CD4-positive, alpha-beta memory T cell (primary cell): Measurements from ENCODE around the gene PRXL2B. TPM values are rescaled to one million over a fixed set of nuclear protein-coding genes. Genes with fewer than 3 reads are reported as not detected.

Source experiments
- CTCF ChIA-PET: fragments of 350-600 bp; sonication (Branson Sonifier 250); formaldehyde crosslinking; loops from one replicate; lab custom pipeline; 2021; ENCODE audit warnings: inconsistent platforms; ENCODE audit not compliant: partially characterized antibody; lab: Charles Lee
- POLR2A ChIA-PET: fragments of 350-600 bp; sonication (Branson Sonifier 250); formaldehyde crosslinking; loops from one replicate; lab custom pipeline; 2021; ENCODE audit not compliant: partially characterized antibody; lab: Charles Lee
- DNase-seq, 5 donors: peaks; one replicate each; pipeline versions ENCODE4 v3.0.0 to v3.0.0-alpha.2; 2020 to 2022; ENCODE audit warnings: mixed read lengths in 1 of 5
- H3K27ac ChIP-seq: one replicate; pipeline ENCODE4 v1.7.0; 2013; ENCODE audit warnings: low read depth, low read length
- H3K27me3 ChIP-seq: 2 replicates; pipeline ENCODE4 v1.7.0; 2013; ENCODE audit warnings: mild to moderate bottlenecking, low read length, moderate library complexity; ENCODE audit not compliant: insufficient read depth
- H3K36me3 ChIP-seq: 2 replicates; pipeline ENCODE4 v1.7.0; 2013; ENCODE audit warnings: mild to moderate bottlenecking, low read length, moderate library complexity; ENCODE audit not compliant: insufficient read depth
- H3K4me1 ChIP-seq: 2 replicates; pipeline ENCODE4 v1.7.0; 2013; ENCODE audit warnings: mild to moderate bottlenecking, low read length, moderate library complexity; ENCODE audit not compliant: insufficient read depth
- H3K4me3 ChIP-seq, 2 donors: one replicate each; pipeline ENCODE4 v1.7.0; 2013; ENCODE audit warnings: low read length in 2 of 2, mild to moderate bottlenecking in 1 of 2
- H3K9me3 ChIP-seq, 2 donors: one replicate each; pipeline ENCODE4 v1.7.0; 2013; ENCODE audit warnings: low read length in 2 of 2, control low read depth in 1 of 2; ENCODE audit not compliant: control insufficient read depth in 1 of 2
- H3K27ac Mint-ChIP-seq, 7 donors: one replicate each; pipeline ENCODE4 v1.8.0; 2020 to 2021; ENCODE audit warnings: mixed read lengths in 7 of 7, mild to moderate bottlenecking in 6 of 7, inconsistent platforms in 3 of 7, moderate library complexity in 3 of 7
- H3K27me3 Mint-ChIP-seq, 2 donors: one replicate each; pipeline ENCODE4 v1.8.0; 2020 to 2021; ENCODE audit warnings: mixed read lengths in 2 of 2
- H3K36me3 Mint-ChIP-seq, 2 donors: one replicate each; pipeline ENCODE4 v1.8.0; 2020 to 2021; ENCODE audit warnings: mixed read lengths in 2 of 2, inconsistent platforms in 1 of 2, mild to moderate bottlenecking in 1 of 2
- H3K4me1 Mint-ChIP-seq, 4 donors: one replicate each; pipeline ENCODE4 v1.8.0; 2020 to 2021; ENCODE audit warnings: mixed read lengths in 4 of 4, mild to moderate bottlenecking in 1 of 4
- H3K4me3 Mint-ChIP-seq, 8 donors: one replicate each; pipeline ENCODE4 v1.8.0; 2020 to 2021; ENCODE audit warnings: mixed read lengths in 8 of 8, mild to moderate bottlenecking in 7 of 8, moderate library complexity in 6 of 8, inconsistent platforms in 3 of 8
- H3K9me3 Mint-ChIP-seq, 8 donors: one replicate each; pipeline ENCODE4 v1.8.0; 2020 to 2021; ENCODE audit warnings: mixed read lengths in 8 of 8, mild to moderate bottlenecking in 5 of 8, inconsistent platforms in 3 of 8, moderate library complexity in 1 of 8
- intact Hi-C: fragments of 100-400 bp; cut with micrococcal nuclease; formaldehyde crosslinking; loops from one replicate; pipeline ENCODE4 v1.15.1; 2023
- polyA plus RNA-seq, 2 donors: library from polyadenylated mRNA; unstranded; fragments of 300-500 nt; fragmentation: Illumina TruSeq; gene quantifications; one replicate each; pipeline ENCODE4 v1.2.3, GENCODE V29; 2021
- total RNA-seq, 2 experiments: library from RNA; stranded (reverse); gene quantifications; one replicate each; pipeline ENCODE4 v1.2.3, GENCODE V29; 2021

Gene PRXL2B
- total and polyA plus RNA-seq, 4 experiments from 2014 or later, result 21.4 to 27.2 (median 25.0) TPM

- Histone ChIP-seq H3K27ac (no peak overlapping the region), H3K36me3 (no peaks in the 10 kb centered on the region), H3K4me1 (peaks cover 25% of the 10 kb centered on the region), H3K27me3 (no peaks in the 10 kb centered on the region), H3K4me3 (no peak overlapping the region), H3K9me3 (no peaks in the 10 kb centered on the region)
- no peak for DNase-seq
- Mint-ChIP-seq H3K4me3 (no peak overlapping the region), H3K27ac (peak overlapping the region in 3 of 7 donors; percentile 32 to 53 (median 43)), H3K27me3 (peaks cover 0 to 1% of the 10 kb centered on the region in 2 donors), H3K36me3 (no peaks in the 10 kb centered on the region), H3K9me3 (no peaks in the 10 kb centered on the region), H3K4me1 (peaks cover 1 to 10% (median 4%) of the 10 kb centered on the region in 4 donors)
- ChIA-PET POLR2A (interaction anchor here (10.5 kb wide), 1 partner anchor 12 kb away, joined by 367 read pairs; the partner anchor contains the start of genes HES5 and PANK4), CTCF (interaction anchor here (0.9 to 1.4 kb wide), 2 partner anchors 18 to 347 kb away, joined by 3 to 4 read pairs; no protein-coding TSS in a partner anchor)
- intact Hi-C loops, result loop anchor here (10.0 kb wide), 1 partner anchor 237 kb away; no protein-coding TSS in a partner anchor
Measured at GRCh38 chr1:2541619-2542245, 44.8 kb upstream of the PRXL2B start.

GRCh38 chr1:2542246-2542915 is 44.2 kb upstream of the PRXL2B start:
- no peaks in the 10 kb centered on the region for H3K9me3 Mint-ChIP-seq
- H3K9me3 ChIP-seq, result no peaks in the 10 kb centered on the region
- H3K27me3 ChIP-seq, result no peaks in the 10 kb centered on the region
- H3K36me3 Mint-ChIP-seq, result peaks cover 0 to 2% of the 10 kb centered on the region in 2 donors
- H3K27ac ChIP-seq, result no peak overlapping the region
- H3K4me1 Mint-ChIP-seq, result peaks cover 3 to 16% (median 4%) of the 10 kb centered on the region in 4 donors
- ChIA-PET CTCF (interaction anchor here (0.9 kb wide), 1 partner anchor 347 kb away, joined by 3 read pairs; no protein-coding TSS in a partner anchor), POLR2A (interaction anchor here (10.5 kb wide), 1 partner anchor 13 kb away, joined by 367 read pairs; the partner anchor contains the start of genes HES5 and PANK4)
- peaks cover 26% of the 10 kb centered on the region for H3K4me1 ChIP-seq
- H3K36me3 ChIP-seq, result no peaks in the 10 kb centered on the region
- H3K4me3 Mint-ChIP-seq, result no peak overlapping the region
- peak overlapping the region in 3 of 7 donors; percentile 31 to 53 (median 32) for H3K27ac Mint-ChIP-seq
- H3K27me3 Mint-ChIP-seq, result peaks cover 0 to 1% of the 10 kb centered on the region in 2 donors
- intact Hi-C loops, result loop anchor here (10.0 kb wide), 1 partner anchor 238 kb away; no protein-coding TSS in a partner anchor
- DNase-seq, result no peak
- no peak overlapping the region for H3K4me3 ChIP-seq

- intact Hi-C loops, result loop anchor here (10.0 kb wide), 1 partner anchor 239 kb away; no protein-coding TSS in a partner anchor
- H3K4me3 ChIP-seq, result no peak overlapping the region
- Mint-ChIP-seq H3K9me3 (no peaks in the 10 kb centered on the region), H3K27ac (no peak overlapping the region), H3K36me3 (peaks cover 0 to 2% of the 10 kb centered on the region in 2 donors), H3K27me3 (peaks cover 0 to 1% of the 10 kb centered on the region in 2 donors), H3K4me1 (peaks cover 4 to 27% (median 10%) of the 10 kb centered on the region in 4 donors), H3K4me3 (peak overlapping the region in 1 of 8 donors; percentile 68)
- H3K27ac ChIP-seq, result no peak overlapping the region
- H3K36me3 ChIP-seq, result no peaks in the 10 kb centered on the region
- ChIA-PET CTCF (interaction anchor here (2.8 kb wide), 1 partner anchor 19 kb away, joined by 13 read pairs; no protein-coding TSS in a partner anchor), POLR2A (interaction anchor here (1.6 to 10.5 kb wide), 3 partner anchors 13 to 34 kb away, joined by 3 to 367 read pairs (median 108); partner anchors contain the start of genes HES5, PANK4 and TNFRSF14)
- H3K27me3 ChIP-seq, result no peaks in the 10 kb centered on the region
- H3K9me3 ChIP-seq, result no peaks in the 10 kb centered on the region
- peak; percentile 45 to 62 (median 49) for DNase-seq
- H3K4me1 ChIP-seq, result peaks cover 37% of the 10 kb centered on the region
Measured at GRCh38 chr1:2543543-2544092, 43.0 kb upstream of the PRXL2B start.

GRCh38 chr1:2544093-2544874 is 42.3 kb upstream of the PRXL2B start:
- Mint-ChIP-seq H3K9me3 (no peaks in the 10 kb centered on the region), H3K27me3 (peaks cover 0 to 1% of the 10 kb centered on the region in 2 donors), H3K4me1 (peaks cover 6 to 33% (median 15%) of the 10 kb centered on the region in 4 donors), H3K36me3 (peaks cover 0 to 2% of the 10 kb centered on the region in 2 donors), H3K27ac (peak overlapping the region in 4 of 7 donors; percentile 53 to 99 (median 64)), H3K4me3 (peak overlapping the region in 1 of 8 donors; percentile 68)
- H3K4me3 ChIP-seq, result no peak overlapping the region
- no peak overlapping the region for H3K27ac ChIP-seq
- no peaks in the 10 kb centered on the region for H3K36me3 ChIP-seq
- H3K27me3 ChIP-seq, result no peaks in the 10 kb centered on the region
- CTCF ChIA-PET, result interaction anchor here (2.8 kb wide), 1 partner anchor 20 kb away, joined by 13 read pairs; no protein-coding TSS in a partner anchor
- no peaks in the 10 kb centered on the region for H3K9me3 ChIP-seq
- POLR2A ChIA-PET, result interaction anchor here (1.6 to 10.5 kb wide), 4 partner anchors 13 to 128 kb away, joined by 3 to 367 read pairs (median 110); partner anchors contain the start of genes HES5, PANK4 and TNFRSF14
- DNase-seq, result no peak
- intact Hi-C loops, result loop anchor here (10.0 kb wide), 1 partner anchor 239 kb away; no protein-coding TSS in a partner anchor
- H3K4me1 ChIP-seq, result peaks cover 42% of the 10 kb centered on the region

GRCh38 chr1:2544875-2545640 is 41.5 kb upstream of the PRXL2B start:
- POLR2A ChIA-PET, result interaction anchor here (0.6 to 10.5 kb wide), 13 partner anchors 12 to 952 kb away, joined by 3 to 367 read pairs (median 7); partner anchors contain the start of genes FAAP20, HES5, MORN1 and PANK4
- H3K27ac Mint-ChIP-seq, result peak overlapping the region in 5 of 7 donors; percentile 9 to 99 (median 57)
- peaks cover 0 to 2% of the 10 kb centered on the region in 2 donors for H3K36me3 Mint-ChIP-seq
- Histone ChIP-seq H3K27ac (peak overlapping the region; percentile 56), H3K9me3 (no peaks in the 10 kb centered on the region), H3K4me3 (no peak overlapping the region), H3K27me3 (no peaks in the 10 kb centered on the region), H3K4me1 (peaks cover 49% of the 10 kb centered on the region), H3K36me3 (no peaks in the 10 kb centered on the region)
- peaks cover 8 to 37% (median 20%) of the 10 kb centered on the region in 4 donors for H3K4me1 Mint-ChIP-seq
- H3K27me3 Mint-ChIP-seq, result peaks cover 0 to 1% of the 10 kb centered on the region in 2 donors
- CTCF ChIA-PET, result interaction anchor here (0.9 to 3.8 kb wide), 3 partner anchors 21 to 129 kb away, joined by 5 to 85 read pairs (median 13); no protein-coding TSS in a partner anchor
- intact Hi-C loops, result loop anchor here (5.0 to 10.0 kb wide), 2 partner anchors 240 to 297 kb away; no protein-coding TSS in a partner anchor
- H3K9me3 Mint-ChIP-seq, result peaks cover 0 to 2% (median 0%) of the 10 kb centered on the region in 8 donors
- no peak for DNase-seq
- H3K4me3 Mint-ChIP-seq, result peak overlapping the region in 2 of 8 donors; percentile 20 to 21
